Right forelimb (tissue), 1 donor: ENCODE measurements around the gene PLCB2.

Experiments
- DNase-seq: peaks from one replicate; pipeline ENCODE4 v3.0.0-alpha.2; 2018

Gene PLCB2

GRCh38 chr15:40323953-40324937, 16.5 kb upstream of the PLCB2 start:
- DNase-seq = peak; percentile 51

GRCh38 chr15:40323239-40323952, 15.7 kb upstream of the PLCB2 start, which contains the start of gene INAFM2:
Gene INAFM2 (plus strand): TSS chr15:40323692. CDS start chr15:40324056, 364 bp downstream.
- DNase-seq = peak; percentile 93

GRCh38 chr15:40322531-40323238, 14.9 kb upstream of the PLCB2 start:
- peak; percentile 62 for DNase-seq

- no peak for DNase-seq
Observed at GRCh38 chr15:40320931-40321371, 13.2 kb upstream of the PLCB2 start.

GRCh38 chr15:40320409-40320808, 12.7 kb upstream of the PLCB2 start:
- DNase-seq = no peak

GRCh38 chr15:40317580-40317979, 9.8 kb upstream of the PLCB2 start:
- DNase-seq = no peak

GRCh38 chr15:40316931-40317330, 9.2 kb upstream of the PLCB2 start:
- DNase-seq = no peak

- no peak for DNase-seq
Observed at GRCh38 chr15:40314723-40315276, 7.1 kb upstream of the PLCB2 start.

- DNase-seq = no peak
Observed at GRCh38 chr15:40313531-40314398, 6.0 kb upstream of the PLCB2 start.

GRCh38 chr15:40312370-40313158, 4.8 kb upstream of the PLCB2 start:
- DNase-seq = no peak

- DNase-seq = no peak
Observed at GRCh38 chr15:40310993-40311392, 3.3 kb upstream of the PLCB2 start.

GRCh38 chr15:40310001-40310959, 2.5 kb upstream of the PLCB2 start:
- no peak for DNase-seq

GRCh38 chr15:40309344-40309862, 1.7 kb upstream of the PLCB2 start:
- no peak for DNase-seq

- DNase-seq = no peak
Observed at GRCh38 chr15:40306908-40307307, 827 bp downstream of the PLCB2 start.

- no peak for DNase-seq
Observed at GRCh38 chr15:40306371-40306770, 1.4 kb downstream of the PLCB2 start.

- no peak for DNase-seq
Observed at GRCh38 chr15:40305281-40305680, 2.5 kb downstream of the PLCB2 start.

- DNase-seq = no peak
Observed at GRCh38 chr15:40303576-40303975, 4.2 kb downstream of the PLCB2 start.

- DNase-seq = no peak
Observed at GRCh38 chr15:40302981-40303380, 4.8 kb downstream of the PLCB2 start.

- no peak for DNase-seq
Observed at GRCh38 chr15:40302288-40302886, 5.3 kb downstream of the PLCB2 start.
